ENCODE measurements around the gene ANAPC1. TPM values are rescaled to one million over a fixed set of nuclear protein-coding genes. Genes with fewer than 3 reads are reported as not detected.
"Not testable (repeated sequence)": the region's sequence is repeated elsewhere in the genome, so short reads cannot be mapped to it uniquely, and the experiment has no call there.

ANAPC1 gene
- total RNA-seq, 1 donor, result 48.1 TPM

GRCh38 chr2:111776296-111776695 lies 107.7 kb downstream of the ANAPC1 start:
- not testable (repeated sequence) for H3K36me3 ChIP-seq (ENCODE audit: insufficient read depth, low read length); H3K9me3 ChIP-seq (ENCODE audit: low read depth, low read length); H4K20me1 ChIP-seq (ENCODE audit: insufficient read depth, low read length); H3K27me3 ChIP-seq (ENCODE audit: insufficient read depth, low read length); DNase-seq (ENCODE audit: insufficient read length, low spot score, missing footprints); H3K27ac ChIP-seq (ENCODE audit: low read depth, low read length); H3K79me2 ChIP-seq (ENCODE audit: insufficient read depth, low read length); H3K4me1 ChIP-seq (ENCODE audit: insufficient read depth, low read length); H3K4me2 ChIP-seq (ENCODE audit: insufficient read depth, low read length); H3K4me3 ChIP-seq (ENCODE audit: insufficient read depth, low read length); H2AFZ ChIP-seq (ENCODE audit: low read length)

DNA sequence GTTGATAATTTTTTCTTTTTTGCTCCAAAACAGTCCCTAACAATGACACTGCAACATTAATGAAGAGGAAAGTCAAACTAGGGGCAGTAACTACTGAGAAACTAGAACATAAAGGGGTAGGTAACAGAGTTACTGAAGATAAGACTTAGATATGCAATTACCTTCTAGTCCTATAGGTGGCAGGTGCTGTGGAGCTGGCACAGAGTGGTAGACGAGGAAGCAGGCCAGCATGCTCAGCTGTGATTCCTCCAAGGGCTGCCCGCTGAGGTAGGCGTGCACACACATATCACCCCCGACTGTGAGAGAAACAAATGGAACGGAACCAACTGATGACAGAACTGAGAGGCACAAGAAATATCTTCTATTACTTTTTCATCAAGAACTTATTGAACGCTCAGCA lies 111.8 kb downstream of the ANAPC1 start:
- H2AFZ ChIP-seq (ENCODE audit: low read length); H3K27ac ChIP-seq (ENCODE audit: low read depth, low read length); H3K4me1 ChIP-seq (ENCODE audit: insufficient read depth, low read length); H3K27me3 ChIP-seq (ENCODE audit: insufficient read depth, low read length); H3K4me2 ChIP-seq (ENCODE audit: insufficient read depth, low read length); H3K36me3 ChIP-seq (ENCODE audit: insufficient read depth, low read length); H3K9me3 ChIP-seq (ENCODE audit: low read depth, low read length); H4K20me1 ChIP-seq (ENCODE audit: insufficient read depth, low read length); H3K79me2 ChIP-seq (ENCODE audit: insufficient read depth, low read length); H3K4me3 ChIP-seq (ENCODE audit: insufficient read depth, low read length); DNase-seq (ENCODE audit: insufficient read length, low spot score, missing footprints): not testable (repeated sequence)

DNA sequence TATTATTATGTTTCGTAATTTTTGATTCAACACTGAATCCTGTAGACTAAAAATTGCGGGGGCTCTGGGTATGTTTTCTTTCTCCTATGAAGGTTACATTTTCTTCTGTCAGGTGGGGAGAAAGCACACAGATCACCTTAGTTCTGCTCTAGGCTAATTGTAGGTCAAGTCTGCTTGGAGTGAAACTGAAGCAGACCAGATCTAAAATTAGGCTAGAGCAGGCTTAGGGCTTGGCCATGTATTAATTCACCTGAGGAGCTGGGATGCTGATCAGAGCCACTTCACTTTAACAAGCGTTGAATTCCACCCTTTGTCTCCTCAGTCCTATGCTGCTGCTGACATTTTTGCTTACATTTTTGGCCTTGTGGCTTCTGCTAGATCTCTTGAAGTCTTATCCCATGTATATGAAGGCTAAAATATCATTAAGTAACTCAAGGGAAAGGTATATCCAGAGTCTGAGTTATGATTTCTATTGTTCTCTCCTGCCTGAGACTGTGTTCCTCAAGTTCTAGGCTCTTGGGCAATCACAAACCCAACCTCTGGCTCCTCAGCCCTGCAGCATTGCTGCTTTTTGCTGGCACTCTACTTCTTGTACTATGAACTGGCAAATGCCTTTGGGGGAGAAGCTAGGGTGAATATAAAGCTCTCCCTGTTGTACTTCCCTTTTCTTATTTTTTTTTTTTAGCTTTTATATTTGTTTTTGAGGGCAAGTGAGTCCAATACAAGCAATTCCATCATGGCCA lies 112.9 kb downstream of the ANAPC1 start:
- not testable (repeated sequence) for H3K9me3 ChIP-seq (ENCODE audit: low read depth, low read length); DNase-seq (ENCODE audit: insufficient read length, low spot score, missing footprints); H3K27ac ChIP-seq (ENCODE audit: low read depth, low read length); H3K4me2 ChIP-seq (ENCODE audit: insufficient read depth, low read length); H4K20me1 ChIP-seq (ENCODE audit: insufficient read depth, low read length); H3K27me3 ChIP-seq (ENCODE audit: insufficient read depth, low read length); H3K4me3 ChIP-seq (ENCODE audit: insufficient read depth, low read length); H2AFZ ChIP-seq (ENCODE audit: low read length); H3K4me1 ChIP-seq (ENCODE audit: insufficient read depth, low read length); H3K36me3 ChIP-seq (ENCODE audit: insufficient read depth, low read length); H3K79me2 ChIP-seq (ENCODE audit: insufficient read depth, low read length)

- not testable (repeated sequence) for H3K27ac ChIP-seq (ENCODE audit: low read depth, low read length); DNase-seq (ENCODE audit: insufficient read length, low spot score, missing footprints); H3K36me3 ChIP-seq (ENCODE audit: insufficient read depth, low read length); H3K4me1 ChIP-seq (ENCODE audit: insufficient read depth, low read length); H4K20me1 ChIP-seq (ENCODE audit: insufficient read depth, low read length); H2AFZ ChIP-seq (ENCODE audit: low read length); H3K79me2 ChIP-seq (ENCODE audit: insufficient read depth, low read length); H3K27me3 ChIP-seq (ENCODE audit: insufficient read depth, low read length); H3K4me3 ChIP-seq (ENCODE audit: insufficient read depth, low read length); H3K4me2 ChIP-seq (ENCODE audit: insufficient read depth, low read length); H3K9me3 ChIP-seq (ENCODE audit: low read depth, low read length)
Observed at GRCh38 chr2:111768266-111769190, 115.5 kb downstream of the ANAPC1 start.

DNA sequence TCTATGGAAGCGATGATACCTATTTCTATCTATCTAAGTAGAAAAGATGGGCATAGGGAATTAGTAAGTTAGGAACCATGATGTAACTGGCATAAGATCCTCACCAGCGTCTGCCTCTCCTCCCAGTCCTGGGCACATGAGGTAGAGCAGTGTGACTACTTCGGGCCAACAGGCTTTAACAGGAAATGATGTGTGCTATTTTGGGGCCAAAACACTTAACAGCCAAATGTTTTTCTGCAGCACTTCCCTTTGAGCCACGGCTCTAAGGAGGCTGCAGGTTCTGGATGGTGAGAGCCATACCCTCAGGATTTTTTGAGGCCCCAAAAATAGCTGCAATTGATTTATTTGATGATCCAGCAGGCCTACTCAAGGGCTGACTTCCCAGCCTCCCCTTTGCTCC lies 116.9 kb downstream of the ANAPC1 start:
- not testable (repeated sequence) for H3K4me1 ChIP-seq (ENCODE audit: insufficient read depth, low read length); H3K27ac ChIP-seq (ENCODE audit: low read depth, low read length); DNase-seq (ENCODE audit: insufficient read length, low spot score, missing footprints); H3K36me3 ChIP-seq (ENCODE audit: insufficient read depth, low read length); H3K79me2 ChIP-seq (ENCODE audit: insufficient read depth, low read length); H3K9me3 ChIP-seq (ENCODE audit: low read depth, low read length); H2AFZ ChIP-seq (ENCODE audit: low read length); H3K27me3 ChIP-seq (ENCODE audit: insufficient read depth, low read length); H3K4me3 ChIP-seq (ENCODE audit: insufficient read depth, low read length); H4K20me1 ChIP-seq (ENCODE audit: insufficient read depth, low read length); H3K4me2 ChIP-seq (ENCODE audit: insufficient read depth, low read length)

DNA sequence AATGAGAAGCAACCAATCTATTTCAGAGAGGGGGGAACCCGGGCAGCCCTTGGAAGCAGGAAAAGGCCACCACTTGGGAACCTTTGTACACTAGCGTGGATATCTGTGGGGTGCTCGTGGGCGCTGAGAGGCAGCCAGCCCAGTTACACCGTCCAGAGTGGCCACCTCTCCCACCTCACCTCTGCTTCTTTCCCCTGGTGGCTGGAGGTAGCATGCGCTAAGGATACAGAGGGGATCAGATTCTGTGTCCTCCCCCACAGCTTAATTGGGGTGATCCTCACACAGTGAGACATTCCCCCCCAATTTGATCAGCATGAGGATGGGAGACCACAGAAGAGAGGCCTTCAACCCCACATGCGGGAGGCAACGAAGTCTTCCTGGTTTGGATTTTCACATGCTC lies 117.7 kb downstream of the ANAPC1 start:
- H3K79me2 ChIP-seq (ENCODE audit: insufficient read depth, low read length), result not testable (repeated sequence)

DNA sequence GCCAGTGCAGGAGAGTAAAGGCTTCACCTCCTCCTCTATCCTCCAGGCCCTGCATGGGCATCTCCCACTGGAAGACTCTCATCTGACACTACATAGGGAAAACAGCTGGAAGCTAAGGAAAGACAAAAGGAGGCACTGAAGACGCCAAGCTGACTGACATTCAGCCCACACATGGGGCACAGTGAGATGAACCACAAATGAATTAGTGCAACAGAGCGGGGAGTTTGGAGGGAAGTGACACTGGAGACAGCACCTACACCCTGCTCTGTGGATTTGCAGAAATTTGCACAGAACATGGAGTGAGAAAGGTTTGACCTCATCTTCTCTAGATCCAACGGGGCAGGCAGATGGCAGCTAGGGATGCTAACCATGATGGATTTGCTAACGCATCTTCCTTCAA lies 119.8 kb downstream of the ANAPC1 start:
- H3K27me3 ChIP-seq (ENCODE audit: insufficient read depth, low read length); H3K4me1 ChIP-seq (ENCODE audit: insufficient read depth, low read length); H3K9me3 ChIP-seq (ENCODE audit: low read depth, low read length); H2AFZ ChIP-seq (ENCODE audit: low read length); H3K27ac ChIP-seq (ENCODE audit: low read depth, low read length); H3K4me3 ChIP-seq (ENCODE audit: insufficient read depth, low read length); H3K36me3 ChIP-seq (ENCODE audit: insufficient read depth, low read length); H3K4me2 ChIP-seq (ENCODE audit: insufficient read depth, low read length); H4K20me1 ChIP-seq (ENCODE audit: insufficient read depth, low read length); H3K79me2 ChIP-seq (ENCODE audit: insufficient read depth, low read length); DNase-seq (ENCODE audit: insufficient read length, low spot score, missing footprints): not testable (repeated sequence)

More for the DNA sequence above, 117.7 kb downstream of the ANAPC1 start:
- not testable (repeated sequence) for H3K4me1 ChIP-seq (ENCODE audit: insufficient read depth, low read length); H4K20me1 ChIP-seq (ENCODE audit: insufficient read depth, low read length); H3K36me3 ChIP-seq (ENCODE audit: insufficient read depth, low read length); H3K9me3 ChIP-seq (ENCODE audit: low read depth, low read length); DNase-seq (ENCODE audit: insufficient read length, low spot score, missing footprints); H2AFZ ChIP-seq (ENCODE audit: low read length); H3K27me3 ChIP-seq (ENCODE audit: insufficient read depth, low read length); H3K4me2 ChIP-seq (ENCODE audit: insufficient read depth, low read length); H3K4me3 ChIP-seq (ENCODE audit: insufficient read depth, low read length); H3K27ac ChIP-seq (ENCODE audit: low read depth, low read length)

DNA sequence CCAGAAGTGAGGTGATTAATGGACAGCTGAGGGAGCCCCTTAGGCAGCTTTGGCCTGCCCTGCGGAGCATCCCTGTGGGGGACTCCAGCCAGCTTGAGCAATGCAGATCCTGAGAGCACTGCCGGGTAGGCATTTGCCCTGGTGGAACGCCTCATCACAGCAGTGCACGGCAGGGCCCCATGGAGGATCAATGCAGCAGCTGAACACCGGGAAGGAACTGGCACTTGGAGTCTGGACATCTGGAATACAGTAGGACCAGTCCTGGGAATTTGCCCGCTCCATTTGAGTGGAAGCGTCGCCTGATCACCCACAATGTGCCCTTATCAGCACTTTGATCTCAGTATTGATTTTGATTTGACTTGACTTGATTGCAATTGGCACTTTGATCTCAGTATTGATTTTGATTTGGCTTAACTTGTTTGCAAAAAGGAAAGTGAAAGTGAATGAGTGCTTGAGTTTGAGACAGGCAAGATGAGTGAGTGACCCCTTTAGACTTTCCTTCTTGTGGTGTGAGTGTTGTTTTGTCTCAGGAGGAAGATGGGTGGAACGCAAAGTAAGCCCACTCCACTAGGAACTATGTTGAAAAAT lies 123.2 kb downstream of the ANAPC1 start:
- not testable (repeated sequence) for DNase-seq (ENCODE audit: insufficient read length, low spot score, missing footprints); H3K79me2 ChIP-seq (ENCODE audit: insufficient read depth, low read length); H3K4me2 ChIP-seq (ENCODE audit: insufficient read depth, low read length); H3K4me1 ChIP-seq (ENCODE audit: insufficient read depth, low read length); H3K27me3 ChIP-seq (ENCODE audit: insufficient read depth, low read length); H3K9me3 ChIP-seq (ENCODE audit: low read depth, low read length); H3K4me3 ChIP-seq (ENCODE audit: insufficient read depth, low read length); H4K20me1 ChIP-seq (ENCODE audit: insufficient read depth, low read length); H3K27ac ChIP-seq (ENCODE audit: low read depth, low read length); H2AFZ ChIP-seq (ENCODE audit: low read length); H3K36me3 ChIP-seq (ENCODE audit: insufficient read depth, low read length)
